ENCODE data around the gene MYH14. TPM values are rescaled to one million over a fixed set of nuclear protein-coding genes. Genes with fewer than 3 reads are reported as not detected.
A peak's percentile ranks its signal among the peaks of the same experiment; 100 is the strongest.

Gene MYH14
- under 0.01 and 0.25 TPM in 2 replicates for total RNA-seq

GRCh38 chr19:50203281-50204080 is at the start of gene MYH14:
MYH14 (plus strand) TSS chr19:50203622; CDS start chr19:50210366, 6,744 bp downstream.
- DNase-seq (ENCODE audit: low read depth in 2 of 2): peak; percentile 33 to 69

GRCh38 chr19:50154529-50154928 is 48.9 kb upstream of the MYH14 start:
- no peak for DNase-seq (ENCODE audit: low read depth in 2 of 2)

GRCh38 chr19:50155520-50156109 is 47.8 kb upstream of the MYH14 start:
- DNase-seq (ENCODE audit: low read depth in 2 of 2): no peak

- DNase-seq (ENCODE audit: low read depth in 2 of 2): no peak
Measured at GRCh38 chr19:50158577-50158976, 44.8 kb upstream of the MYH14 start.

- no peak for DNase-seq (ENCODE audit: low read depth in 2 of 2)
Measured at GRCh38 chr19:50159078-50159477, 44.3 kb upstream of the MYH14 start.

GRCh38 chr19:50162988-50163387 is 40.4 kb upstream of the MYH14 start, which contains the start of gene IZUMO2:
IZUMO2 (minus strand) TSS chr19:50163281; CDS start chr19:50163194, 87 bp downstream.
- DNase-seq (ENCODE audit: low read depth in 2 of 2): no peak

GRCh38 chr19:50167314-50167721 is 36.1 kb upstream of the MYH14 start:
- peak; percentile 5 to 73 for DNase-seq (ENCODE audit: low read depth in 2 of 2)

GRCh38 chr19:50171752-50172151 is 31.7 kb upstream of the MYH14 start:
- DNase-seq (ENCODE audit: low read depth in 2 of 2): no peak

GRCh38 chr19:50172726-50173125 is 30.7 kb upstream of the MYH14 start:
- no peak for DNase-seq (ENCODE audit: low read depth in 2 of 2)

GRCh38 chr19:50173127-50173526 is 30.3 kb upstream of the MYH14 start:
- no peak for DNase-seq (ENCODE audit: low read depth in 2 of 2)

- DNase-seq (ENCODE audit: low read depth in 2 of 2): no peak
Measured at GRCh38 chr19:50174100-50174793, 29.2 kb upstream of the MYH14 start.

- no peak for DNase-seq (ENCODE audit: low read depth in 2 of 2)
Measured at GRCh38 chr19:50175924-50176323, 27.5 kb upstream of the MYH14 start.

GRCh38 chr19:50176775-50177174 is 26.6 kb upstream of the MYH14 start:
- no peak for DNase-seq (ENCODE audit: low read depth in 2 of 2)

- no peak for DNase-seq (ENCODE audit: low read depth in 2 of 2)
Measured at GRCh38 chr19:50178320-50178719, 25.1 kb upstream of the MYH14 start.

GRCh38 chr19:50178859-50179537 is 24.4 kb upstream of the MYH14 start:
- no peak for DNase-seq (ENCODE audit: low read depth in 2 of 2)

GRCh38 chr19:50181121-50181520 is 22.3 kb upstream of the MYH14 start:
- DNase-seq (ENCODE audit: low read depth in 2 of 2): no peak

- DNase-seq (ENCODE audit: low read depth in 2 of 2): no peak
Measured at GRCh38 chr19:50184196-50184595, 19.2 kb upstream of the MYH14 start.

- DNase-seq (ENCODE audit: low read depth in 2 of 2): no peak
Measured at GRCh38 chr19:50187937-50188336, 15.5 kb upstream of the MYH14 start.

- DNase-seq (ENCODE audit: low read depth in 2 of 2): no peak
Measured at GRCh38 chr19:50189331-50189730, 14.1 kb upstream of the MYH14 start.

GRCh38 chr19:50190439-50190891 is 13.0 kb upstream of the MYH14 start:
- no peak for DNase-seq (ENCODE audit: low read depth in 2 of 2)

- no peak for DNase-seq (ENCODE audit: low read depth in 2 of 2)
Measured at GRCh38 chr19:50191216-50191615, 12.2 kb upstream of the MYH14 start.

All from dermis microvascular lymphatic vessel endothelial cell (primary cell).